GM21825 (cell line): ENCODE measurements around the gene SCG2.

ENCODE experiments used
- ATAC-seq: cut with Tn5 transposase; IDR thresholded peaks from one replicate; pipeline ENCODE4 v1.9.1; 2021; ENCODE audit warnings: mild to moderate bottlenecking, moderate library complexity; ENCODE audit not compliant: unreplicated experiment

The SCG2 gene

DNA sequence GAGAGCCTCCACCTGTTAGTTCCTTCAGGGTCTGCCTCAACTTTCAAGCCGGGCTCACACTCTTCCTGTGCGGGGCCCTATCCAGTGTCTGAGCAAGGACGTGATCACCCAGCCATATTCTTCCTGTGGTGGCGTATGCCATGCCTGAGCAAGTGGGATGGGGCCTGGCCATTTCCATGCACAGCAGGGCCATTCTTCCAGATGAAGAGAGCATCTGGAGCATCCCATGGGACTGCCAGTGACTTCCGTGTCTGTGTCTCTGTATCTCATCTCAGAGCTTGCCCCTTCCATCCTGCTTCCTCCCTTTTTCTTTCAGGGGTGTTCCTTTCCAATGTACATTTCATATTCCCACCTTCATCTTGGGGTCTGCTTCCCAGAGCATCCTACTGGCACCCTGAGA lies 20.2 kb downstream of the SCG2 start:
- no peak for ATAC-seq

DNA sequence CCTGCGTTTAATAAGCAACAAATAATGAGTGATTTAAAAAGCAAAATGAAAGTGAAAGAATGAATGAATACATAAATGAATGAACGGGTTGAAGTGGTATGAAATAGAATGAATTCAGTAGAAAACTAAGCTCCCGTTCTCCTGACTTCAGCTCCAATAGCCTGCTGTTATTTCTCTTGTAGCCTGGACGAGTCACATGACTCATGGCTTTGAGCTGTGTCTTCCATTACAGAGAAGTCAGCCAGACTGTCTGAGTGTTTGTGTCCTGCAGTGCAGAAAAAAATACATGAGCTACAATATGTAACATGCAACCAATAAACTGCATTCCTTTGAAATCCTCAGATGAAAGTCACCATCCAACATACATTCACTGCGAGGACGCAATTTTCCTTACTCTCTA lies 21.2 kb downstream of the SCG2 start:
- no peak for ATAC-seq

DNA sequence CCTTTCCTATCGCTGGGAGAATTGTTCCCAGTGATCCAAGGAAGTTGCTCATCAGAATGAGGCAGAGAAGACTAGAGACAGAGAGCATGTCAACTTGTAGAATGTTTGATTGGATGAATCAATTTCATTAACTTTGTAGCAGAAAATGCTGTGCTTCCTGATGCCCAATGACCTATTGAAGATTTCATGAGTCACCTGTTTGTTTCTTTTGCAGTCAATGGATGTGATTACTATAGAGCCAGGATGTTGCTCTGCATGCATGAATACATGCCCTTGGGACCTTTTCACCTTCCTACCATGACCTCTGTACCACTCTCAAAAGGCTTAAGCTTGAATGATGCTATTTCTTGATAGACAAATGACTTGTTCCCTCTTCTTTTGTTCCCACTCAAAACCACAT lies 23.3 kb downstream of the SCG2 start:
- no peak for ATAC-seq

DNA sequence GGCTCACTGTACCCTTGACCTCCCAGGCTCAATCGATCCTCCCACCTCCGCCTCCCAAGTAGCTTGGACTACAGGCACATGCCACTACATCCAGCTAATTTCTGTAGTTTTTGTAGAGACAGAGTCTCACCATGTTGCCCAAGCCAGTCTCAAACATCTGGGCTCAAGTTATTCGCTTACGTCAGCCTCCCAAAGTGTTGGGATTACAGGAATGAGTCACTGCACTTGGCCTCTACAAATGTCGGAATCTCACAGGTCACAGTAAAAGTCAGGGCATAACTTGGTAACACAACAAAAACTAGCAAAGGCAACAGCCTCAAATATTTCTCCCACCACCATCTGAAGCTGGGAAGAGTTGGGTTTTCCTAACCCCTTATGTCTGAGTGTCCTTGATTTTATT lies 25.3 kb downstream of the SCG2 start:
- ATAC-seq = no peak

DNA sequence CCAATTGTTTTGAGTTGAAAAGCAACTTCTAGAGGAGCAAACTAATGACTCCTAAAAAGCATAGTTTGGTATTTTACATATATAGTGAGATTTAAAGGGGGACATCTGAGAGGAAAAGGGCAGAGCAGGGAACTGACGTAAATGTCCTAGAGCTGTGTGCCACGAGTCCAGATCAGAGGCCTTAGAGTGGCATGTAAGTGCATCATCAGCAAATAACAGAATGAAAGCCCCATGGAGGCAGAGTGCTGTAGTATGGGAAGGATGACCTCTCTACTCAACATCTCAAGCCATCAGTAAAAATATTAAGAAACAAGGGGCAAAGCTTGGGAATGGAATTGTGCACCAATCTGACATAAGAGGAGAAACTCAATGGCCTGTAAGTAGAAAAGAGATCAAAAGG lies 31.4 kb downstream of the SCG2 start:
- no peak for ATAC-seq

DNA sequence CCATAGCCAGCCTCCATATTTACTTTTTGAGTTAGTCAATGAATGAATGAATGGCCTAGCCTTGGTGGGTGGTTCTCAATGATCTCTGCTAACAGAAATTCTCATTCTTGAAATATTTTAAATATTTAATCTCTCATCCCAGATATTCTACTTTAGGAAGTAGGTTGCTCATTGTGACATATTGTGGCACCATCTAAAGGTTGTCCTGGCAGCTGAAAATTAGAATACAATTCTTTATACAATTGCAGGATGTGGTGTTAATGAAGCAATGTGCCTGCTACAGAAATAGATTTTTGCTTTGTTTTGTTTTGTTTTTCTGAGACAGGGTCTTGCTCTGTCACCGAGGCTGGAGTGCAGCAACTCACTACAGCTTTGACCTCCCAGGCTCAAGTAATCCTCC lies 35.8 kb downstream of the SCG2 start:
- ATAC-seq = no peak

DNA sequence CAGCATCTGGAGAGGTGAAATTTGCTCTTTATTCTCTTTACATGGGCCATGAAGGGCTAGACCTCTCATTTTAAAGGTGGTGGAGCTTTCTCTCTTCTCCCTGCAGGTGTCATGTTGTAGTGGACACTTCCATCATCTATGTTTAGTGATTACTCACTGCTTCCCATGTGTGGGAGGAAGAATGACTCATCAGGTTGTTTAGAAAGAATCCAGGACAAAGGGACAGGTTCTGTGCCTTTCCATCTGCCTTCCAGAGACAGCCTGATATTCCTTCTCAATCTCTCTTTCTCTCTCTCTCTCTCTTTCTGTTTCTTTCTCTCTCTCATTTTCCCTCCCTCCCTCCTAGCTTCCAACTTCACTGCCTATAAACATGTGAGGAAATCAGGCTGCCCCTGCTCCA lies 38.7 kb downstream of the SCG2 start:
- ATAC-seq = no peak

DNA sequence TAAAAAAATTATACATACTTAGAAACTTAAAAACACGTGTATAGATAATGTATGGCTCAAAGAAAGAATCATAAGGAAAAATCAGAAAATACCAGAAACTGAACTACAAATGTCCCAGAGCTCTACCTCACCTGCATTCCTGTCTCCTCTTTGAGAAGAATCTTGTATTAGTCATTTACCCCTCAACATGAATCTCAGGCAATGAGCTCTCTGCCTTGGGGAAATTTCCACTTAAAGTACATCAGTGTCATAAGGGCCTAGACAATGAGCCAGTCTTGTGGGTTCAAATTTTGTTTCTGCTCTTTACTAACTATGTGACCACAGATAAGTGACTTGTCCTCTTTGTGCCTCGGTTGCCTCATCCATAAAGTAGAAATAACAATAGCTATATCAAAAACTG lies 40.1 kb downstream of the SCG2 start:
- ATAC-seq = no peak

DNA sequence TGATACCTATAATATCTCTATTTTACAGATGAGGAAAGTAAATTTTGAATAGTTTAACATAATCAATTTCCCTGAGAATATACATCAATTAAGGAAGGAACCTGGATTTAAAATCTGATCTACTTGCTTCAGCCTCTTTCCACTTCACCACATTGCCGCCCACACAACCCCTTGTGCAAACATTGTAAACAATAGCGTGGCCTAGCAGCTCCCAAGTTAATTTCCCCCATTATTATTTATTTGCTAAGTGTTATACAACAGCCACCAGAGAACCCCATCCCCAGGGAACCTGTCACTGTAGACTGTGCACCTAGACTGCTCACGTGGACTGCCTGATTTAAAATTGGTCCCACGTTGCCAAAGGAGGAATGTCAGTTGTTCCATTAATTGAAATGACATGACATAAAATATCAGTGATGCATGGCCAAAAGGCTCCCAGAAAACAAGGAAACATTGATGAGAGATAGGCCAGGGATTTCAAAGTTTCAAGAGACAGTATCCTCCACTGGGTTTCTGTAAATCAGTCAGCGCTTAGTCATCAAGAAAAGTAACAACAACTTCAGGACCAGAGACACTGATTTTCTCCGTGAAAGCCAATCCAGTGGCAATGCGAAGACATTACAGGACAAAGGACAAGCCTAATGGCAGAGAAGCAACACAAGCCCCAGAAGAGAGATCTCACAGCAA lies 41.3 kb downstream of the SCG2 start:
- no peak for ATAC-seq

DNA sequence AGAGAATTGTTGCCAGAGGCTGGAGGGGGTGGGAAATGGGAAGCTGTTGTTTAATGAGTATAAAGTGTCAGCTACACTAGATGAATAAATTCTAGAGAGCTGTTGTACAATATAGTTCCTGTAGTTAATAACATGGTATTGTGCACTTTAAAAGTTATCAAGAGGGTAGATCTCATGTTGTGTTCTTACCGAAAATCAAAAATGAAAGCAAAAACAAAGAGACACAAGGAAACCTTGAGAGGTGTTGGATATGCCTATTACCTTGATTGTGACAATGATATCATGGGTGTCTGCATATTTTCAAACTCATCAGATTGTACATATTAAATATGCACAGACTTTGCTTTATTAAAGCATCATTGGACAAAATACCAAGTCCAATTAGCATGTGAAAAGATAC lies 43.2 kb downstream of the SCG2 start:
- no peak for ATAC-seq

DNA sequence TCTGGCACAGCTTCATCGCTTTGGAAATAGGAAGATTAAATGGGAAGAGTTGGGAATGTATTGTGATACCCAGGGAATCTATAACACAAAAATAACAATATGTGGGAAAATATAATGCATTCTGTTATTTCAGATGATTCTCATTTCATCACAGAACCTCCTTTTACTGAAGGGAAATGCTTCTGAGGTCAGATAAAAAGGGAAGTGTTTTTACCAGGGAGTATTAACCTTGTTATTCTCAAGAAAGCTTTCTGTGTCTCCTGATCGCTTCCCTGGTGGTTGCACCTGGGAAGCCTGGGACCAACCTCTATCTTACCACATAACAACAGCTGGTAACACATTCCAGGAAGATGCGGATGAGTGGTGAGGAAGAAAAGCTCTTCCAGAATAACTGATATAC lies 47.2 kb downstream of the SCG2 start:
- ATAC-seq = no peak

DNA sequence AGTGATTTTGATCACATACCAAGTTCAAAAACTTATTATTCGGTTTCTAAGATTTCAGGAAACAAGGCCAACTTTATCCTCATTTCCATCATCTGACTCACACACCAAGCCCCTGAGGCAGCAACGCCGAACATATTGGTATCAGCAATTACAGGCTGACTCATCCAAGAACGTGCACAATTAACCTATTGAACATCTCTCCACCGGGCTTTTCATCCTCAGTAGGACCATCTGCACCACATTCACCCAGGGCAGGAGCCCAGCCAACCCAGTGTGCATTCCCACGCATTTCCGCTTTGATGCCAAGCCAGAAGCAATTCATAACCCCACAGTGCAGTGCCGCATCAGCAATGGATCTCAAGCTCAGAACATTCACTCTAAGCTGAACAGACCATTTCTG lies 52.9 kb downstream of the SCG2 start:
- no peak for ATAC-seq

DNA sequence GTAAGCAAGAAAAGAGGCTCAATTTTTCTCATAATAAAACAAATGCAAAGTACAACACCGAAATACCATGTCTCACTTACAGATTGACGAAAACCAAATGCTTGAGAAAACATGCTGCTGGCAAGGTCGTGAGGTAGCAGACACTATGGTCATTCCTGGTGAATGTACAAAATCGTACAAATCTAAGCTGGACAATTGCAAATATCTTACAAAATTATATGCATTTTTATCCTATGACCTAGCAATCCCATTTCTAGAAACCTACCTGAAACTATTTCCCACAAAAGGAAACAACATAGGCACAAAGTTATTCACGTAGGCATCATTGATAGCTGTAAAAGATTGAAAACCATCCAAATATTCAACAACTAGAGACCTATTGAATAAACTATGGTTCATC lies 54.0 kb downstream of the SCG2 start:
- ATAC-seq = no peak
